DND-41 (cell line): ENCODE measurements around the gene CLDN20.

ENCODE experiments used
- CTCF ChIP-seq: IDR thresholded peaks from 2 replicates; pipeline ENCODE4 v1.5.1; 2012; ENCODE audit warnings: borderline replicate concordance, low read length, moderate library complexity, mild to moderate bottlenecking; ENCODE audit not compliant: poor library complexity, severe bottlenecking; ENCODE audit errors: extremely low read depth
- EZH2 ChIP-seq: IDR thresholded peaks from 3 replicates; pipeline ENCODE4 v1.6.1; 2012; ENCODE audit warnings: borderline replicate concordance, low read depth, mild to moderate bottlenecking, moderate library complexity, low read length, inconsistent platforms; ENCODE audit not compliant: severe bottlenecking

- TF ChIP-seq CTCF (no peak), EZH2 (no peak)
Observed at GRCh38 chr6:155309150-155309549, 45.3 kb downstream of the CLDN20 start.
